ENCODE results near the gene RPUSD3.
"Not testable (repeated sequence)": the region's sequence is repeated elsewhere in the genome, so short reads cannot be mapped to it uniquely, and the experiment has no call there.

RPUSD3 gene

DNA sequence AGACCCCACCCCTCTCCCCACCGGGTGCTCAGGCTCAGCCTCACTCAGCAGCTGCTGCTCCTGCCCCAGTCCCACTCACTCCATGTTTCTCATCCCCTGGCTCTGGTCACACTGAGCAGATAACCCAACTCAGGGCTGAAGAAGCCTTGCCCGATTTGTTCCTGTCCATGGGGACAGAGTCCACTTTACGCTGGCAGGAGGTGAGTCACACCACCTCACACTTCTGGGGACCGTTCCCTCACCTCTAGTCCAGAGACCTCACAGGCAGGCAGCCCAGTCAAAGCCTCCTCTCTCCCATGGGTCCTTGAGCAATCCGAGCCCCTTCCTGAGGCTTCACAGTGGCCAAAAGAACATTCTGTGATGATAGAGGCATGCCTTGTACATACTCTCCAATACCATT lies 34.9 kb upstream of the RPUSD3 start:
- Mint-ChIP-seq H3K4me1 (no peaks in the 10 kb centered on the region), H3K4me3 (no peak overlapping the region), H3K27ac (ENCODE audit: low read depth) (no peak overlapping the region), H3K27me3 (no peaks in the 10 kb centered on the region), H3K9me3 (no peaks in the 10 kb centered on the region), H3K36me3 (ENCODE audit: insufficient read depth) (no peaks in the 10 kb centered on the region)
- no peak for DNase-seq (ENCODE audit: low spot score in 2 of 2)
- ATAC-seq (replicated peaks; ENCODE audit: extremely low read depth, poor library complexity, severe bottlenecking): no peak

DNA sequence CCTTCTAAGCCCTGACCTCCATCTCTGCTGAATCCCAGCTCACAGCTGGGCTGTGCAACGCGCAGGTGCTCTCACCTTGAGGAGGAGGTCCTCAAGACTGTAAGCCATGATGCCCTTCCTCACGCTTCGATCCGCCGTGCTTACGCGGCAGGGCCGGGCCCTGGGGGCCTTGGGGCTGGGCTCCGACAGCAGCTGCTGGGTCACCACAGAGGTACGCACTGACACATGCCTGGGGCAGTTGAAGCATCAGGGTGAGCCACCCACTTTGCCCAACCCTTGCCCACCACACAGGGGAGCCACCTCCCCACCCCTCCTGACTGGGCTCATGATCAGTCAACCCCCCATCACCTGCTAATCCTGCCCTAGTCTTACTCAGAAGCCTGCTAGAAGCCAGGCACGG lies 33.2 kb upstream of the RPUSD3 start:
- no peak overlapping the region for H3K27ac Mint-ChIP-seq (ENCODE audit: low read depth)
- no peaks in the 10 kb centered on the region for H3K9me3 Mint-ChIP-seq
- no peaks in the 10 kb centered on the region for H3K27me3 Mint-ChIP-seq
- ATAC-seq (replicated peaks; ENCODE audit: extremely low read depth, poor library complexity, severe bottlenecking) (no peak), DNase-seq (ENCODE audit: low spot score in 2 of 2) (no peak)
- H3K4me1 Mint-ChIP-seq: no peaks in the 10 kb centered on the region
- no peak overlapping the region for H3K4me3 Mint-ChIP-seq
- no peaks in the 10 kb centered on the region for H3K36me3 Mint-ChIP-seq (ENCODE audit: insufficient read depth)

DNA sequence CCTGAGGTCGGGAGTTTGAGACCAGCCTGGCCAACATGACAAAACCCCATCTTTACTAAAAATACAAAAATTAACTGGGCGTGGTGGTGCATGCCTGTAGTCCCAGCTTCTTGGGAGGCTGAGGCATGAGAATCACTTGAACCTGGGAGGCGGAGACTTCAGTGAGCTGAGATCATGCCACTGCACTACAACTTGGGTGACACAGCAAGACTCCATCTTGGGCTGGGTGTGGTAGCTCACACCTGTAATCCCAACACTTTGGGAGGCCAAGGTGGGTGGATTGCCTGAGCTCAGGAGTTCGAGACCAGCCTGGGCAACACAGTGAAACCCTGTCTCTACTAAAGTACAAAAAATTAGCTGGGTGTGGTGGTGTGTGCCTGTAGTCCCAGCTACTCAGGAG lies 32.4 kb upstream of the RPUSD3 start:
- H3K4me1 Mint-ChIP-seq; H3K4me3 Mint-ChIP-seq; H3K9me3 Mint-ChIP-seq; ATAC-seq (replicated peaks; ENCODE audit: extremely low read depth, poor library complexity, severe bottlenecking); H3K27ac Mint-ChIP-seq (ENCODE audit: low read depth); H3K36me3 Mint-ChIP-seq (ENCODE audit: insufficient read depth); DNase-seq (ENCODE audit: low spot score in 2 of 2); H3K27me3 Mint-ChIP-seq: not testable (repeated sequence)

DNA sequence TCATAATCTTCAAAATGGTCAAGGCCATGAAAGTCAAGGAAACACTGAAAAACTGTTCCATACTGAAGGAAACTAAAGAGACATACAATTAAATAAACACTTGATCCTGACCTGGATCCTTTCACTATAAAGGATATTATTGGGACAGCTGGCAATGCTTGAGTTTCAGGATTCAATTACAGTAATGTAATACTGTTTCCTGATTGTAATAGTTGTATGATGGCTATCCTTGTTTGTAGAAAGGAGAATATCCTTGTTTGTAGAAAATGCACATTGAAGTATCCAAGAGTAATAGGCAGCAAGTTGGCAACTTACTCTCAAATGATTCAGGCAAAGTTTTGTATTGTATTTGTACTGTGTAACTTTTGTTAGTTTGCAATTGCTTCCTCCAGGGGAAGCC lies 31.6 kb upstream of the RPUSD3 start:
- H3K4me3 Mint-ChIP-seq: no peak overlapping the region
- H3K9me3 Mint-ChIP-seq: no peaks in the 10 kb centered on the region
- no peaks in the 10 kb centered on the region for H3K36me3 Mint-ChIP-seq (ENCODE audit: insufficient read depth)
- H3K4me1 Mint-ChIP-seq: no peaks in the 10 kb centered on the region
- DNase-seq (ENCODE audit: low spot score in 2 of 2) (no peak), ATAC-seq (replicated peaks; ENCODE audit: extremely low read depth, poor library complexity, severe bottlenecking) (no peak)
- H3K27me3 Mint-ChIP-seq: no peaks in the 10 kb centered on the region
- H3K27ac Mint-ChIP-seq (ENCODE audit: low read depth): no peak overlapping the region

DNA sequence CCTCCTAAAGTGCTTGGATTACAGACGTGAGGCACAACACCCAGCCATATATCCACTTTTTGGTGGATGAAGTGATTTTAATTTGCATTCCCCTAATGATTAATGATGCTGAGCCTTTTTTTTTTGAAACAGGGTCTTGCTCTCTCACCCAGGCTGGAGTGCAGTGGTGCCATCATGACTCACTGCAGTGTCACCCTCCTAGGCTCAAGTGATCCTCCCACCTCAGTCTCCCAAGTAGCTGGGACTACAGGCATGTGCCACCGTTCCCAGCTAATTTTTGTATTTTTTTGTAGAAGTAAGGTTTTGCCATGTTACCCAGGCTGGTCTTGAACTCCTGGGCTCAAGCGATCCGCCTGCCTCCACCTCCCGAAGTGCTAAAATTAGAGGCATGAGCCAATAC lies 28.3 kb upstream of the RPUSD3 start:
- not testable (repeated sequence) for H3K9me3 Mint-ChIP-seq; H3K36me3 Mint-ChIP-seq (ENCODE audit: insufficient read depth); DNase-seq (ENCODE audit: low spot score in 2 of 2); H3K27ac Mint-ChIP-seq (ENCODE audit: low read depth); H3K4me3 Mint-ChIP-seq; H3K27me3 Mint-ChIP-seq; ATAC-seq (replicated peaks; ENCODE audit: extremely low read depth, poor library complexity, severe bottlenecking); H3K4me1 Mint-ChIP-seq

DNA sequence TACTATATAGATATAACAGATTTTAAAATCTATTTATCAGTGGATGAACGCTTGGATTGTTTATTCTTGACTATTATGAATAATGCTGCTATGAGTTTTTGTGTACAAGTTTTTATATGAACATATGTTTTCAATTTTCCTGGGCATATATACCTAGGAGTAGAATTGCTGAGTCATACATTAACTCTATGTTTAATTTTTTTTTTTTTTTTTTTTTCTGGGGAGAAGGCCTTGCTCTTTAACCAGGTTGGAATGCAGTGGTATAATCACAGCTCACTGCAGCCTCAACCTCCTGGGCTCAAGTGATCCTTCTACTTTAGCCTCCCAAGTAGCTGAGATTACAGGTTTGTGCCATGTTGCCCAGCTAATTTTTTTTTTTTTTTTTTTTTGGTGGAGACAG lies 27.2 kb upstream of the RPUSD3 start:
- H3K36me3 Mint-ChIP-seq (ENCODE audit: insufficient read depth): no peaks in the 10 kb centered on the region
- no peak overlapping the region for H3K4me3 Mint-ChIP-seq
- no peak overlapping the region for H3K27ac Mint-ChIP-seq (ENCODE audit: low read depth)
- no peak for ATAC-seq (replicated peaks; ENCODE audit: extremely low read depth, poor library complexity, severe bottlenecking)
- no peak for DNase-seq (ENCODE audit: low spot score in 2 of 2)
- no peaks in the 10 kb centered on the region for H3K27me3 Mint-ChIP-seq
- no peaks in the 10 kb centered on the region for H3K4me1 Mint-ChIP-seq
- no peaks in the 10 kb centered on the region for H3K9me3 Mint-ChIP-seq

DNA sequence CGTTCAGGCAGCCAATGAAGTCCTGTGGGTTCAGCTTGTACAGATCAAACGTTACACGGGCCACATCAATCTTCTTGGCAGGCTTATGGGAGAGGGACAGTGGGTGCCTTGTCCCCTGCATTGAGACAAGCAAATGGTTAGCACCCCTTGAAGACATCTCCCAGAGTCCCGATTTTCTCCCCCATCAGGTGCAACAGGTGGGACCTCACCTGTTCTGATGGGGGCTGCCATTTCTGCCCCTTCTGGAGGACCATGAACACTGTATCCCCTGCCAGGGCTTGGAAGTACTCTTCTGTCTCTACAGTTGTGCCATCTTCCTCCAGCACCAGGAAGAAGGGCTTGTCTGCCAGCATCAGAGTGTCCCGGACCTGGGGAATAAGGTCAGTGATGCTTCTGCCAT lies 26.1 kb upstream of the RPUSD3 start:
- Mint-ChIP-seq H3K9me3 (no peaks in the 10 kb centered on the region), H3K4me3 (no peak overlapping the region), H3K27me3 (no peaks in the 10 kb centered on the region), H3K36me3 (ENCODE audit: insufficient read depth) (no peaks in the 10 kb centered on the region), H3K27ac (ENCODE audit: low read depth) (no peak overlapping the region), H3K4me1 (no peaks in the 10 kb centered on the region)
- DNase-seq (ENCODE audit: low spot score in 2 of 2) (no peak), ATAC-seq (replicated peaks; ENCODE audit: extremely low read depth, poor library complexity, severe bottlenecking) (no peak)

DNA sequence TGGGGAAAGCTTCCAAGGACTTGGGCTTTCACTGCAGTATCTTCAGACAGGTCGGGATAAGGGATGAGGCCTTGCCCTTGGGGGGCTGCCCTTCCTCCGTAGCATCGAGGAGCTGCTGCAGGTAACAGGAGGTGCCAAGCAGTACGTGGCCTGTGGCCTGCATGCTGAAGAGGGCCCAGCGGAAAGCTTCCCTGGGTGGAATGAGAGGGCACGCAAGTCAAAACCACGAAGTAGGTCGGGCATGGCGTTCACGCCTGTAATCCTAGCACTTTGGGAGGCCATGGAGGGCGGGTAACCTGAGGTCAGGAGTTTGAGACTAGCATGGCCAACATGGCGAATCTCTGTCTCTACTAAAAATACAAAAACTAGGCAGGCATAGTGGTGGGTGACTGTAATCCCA lies 23.3 kb upstream of the RPUSD3 start:
- Mint-ChIP-seq H3K27me3 (peaks cover 4% of the 10 kb centered on the region), H3K27ac (ENCODE audit: low read depth) (no peak overlapping the region), H3K4me3 (no peak overlapping the region), H3K9me3 (no peaks in the 10 kb centered on the region), H3K4me1 (no peaks in the 10 kb centered on the region), H3K36me3 (ENCODE audit: insufficient read depth) (no peaks in the 10 kb centered on the region)
- DNase-seq (ENCODE audit: low spot score in 2 of 2) (no peak), ATAC-seq (replicated peaks; ENCODE audit: extremely low read depth, poor library complexity, severe bottlenecking) (no peak)

DNA sequence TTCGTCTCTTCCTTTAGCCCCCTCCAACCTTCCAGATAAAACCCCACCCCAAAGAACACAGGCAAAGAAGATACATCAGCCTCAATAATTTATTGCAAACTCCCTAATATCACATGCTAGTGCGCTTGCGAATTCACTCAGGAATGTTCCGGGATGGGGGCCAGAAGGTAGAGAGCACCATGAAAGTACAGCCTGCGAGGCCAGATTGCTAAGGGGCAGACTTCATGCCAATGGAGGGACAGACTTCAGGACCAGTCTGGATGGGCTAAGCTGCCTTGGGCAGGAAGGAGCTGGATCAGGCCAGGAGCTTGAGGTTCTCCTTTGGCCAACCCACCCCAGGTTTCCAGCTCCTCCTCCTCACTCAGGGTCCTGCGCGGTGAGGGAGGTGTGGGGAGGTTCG lies 22.8 kb upstream of the RPUSD3 start:
- Mint-ChIP-seq H3K9me3 (no peaks in the 10 kb centered on the region), H3K36me3 (ENCODE audit: insufficient read depth) (no peaks in the 10 kb centered on the region), H3K27me3 (peaks cover 9% of the 10 kb centered on the region), H3K27ac (ENCODE audit: low read depth) (no peak overlapping the region), H3K4me1 (no peaks in the 10 kb centered on the region), H3K4me3 (no peak overlapping the region)
- ATAC-seq (replicated peaks; ENCODE audit: extremely low read depth, poor library complexity, severe bottlenecking) (no peak), DNase-seq (ENCODE audit: low spot score in 2 of 2) (no peak)

DNA sequence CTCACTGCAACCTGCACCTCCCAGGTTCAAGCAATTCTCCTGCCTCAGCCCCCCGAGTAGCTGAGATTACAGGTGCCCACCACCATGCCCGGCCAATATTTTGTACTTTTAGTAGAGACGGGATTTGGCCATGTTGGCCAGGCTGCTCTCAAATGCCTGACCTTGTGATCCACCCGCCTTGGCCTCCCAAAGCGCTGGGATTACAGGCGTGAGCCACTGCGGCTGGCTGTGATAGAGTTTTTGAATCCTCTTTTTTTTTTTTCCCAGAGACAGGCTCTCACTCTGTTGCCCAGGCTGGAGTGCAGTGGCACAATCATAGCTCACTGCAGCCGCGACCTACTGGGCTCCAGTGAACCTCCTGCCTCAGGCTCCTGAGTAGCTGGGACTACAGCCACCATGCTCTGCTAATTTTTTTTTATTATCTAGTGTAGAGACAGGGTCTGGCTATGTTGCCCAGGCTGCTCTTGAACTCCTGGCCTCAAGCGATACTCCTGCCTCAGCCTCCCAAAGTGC lies 21.4 kb upstream of the RPUSD3 start:
- not testable (repeated sequence) for H3K4me3 Mint-ChIP-seq; ATAC-seq (replicated peaks; ENCODE audit: extremely low read depth, poor library complexity, severe bottlenecking); H3K27ac Mint-ChIP-seq (ENCODE audit: low read depth); DNase-seq (ENCODE audit: low spot score in 2 of 2); H3K9me3 Mint-ChIP-seq; H3K4me1 Mint-ChIP-seq; H3K36me3 Mint-ChIP-seq (ENCODE audit: insufficient read depth)
- H3K27me3 Mint-ChIP-seq: peaks cover 10% of the 10 kb centered on the region

DNA sequence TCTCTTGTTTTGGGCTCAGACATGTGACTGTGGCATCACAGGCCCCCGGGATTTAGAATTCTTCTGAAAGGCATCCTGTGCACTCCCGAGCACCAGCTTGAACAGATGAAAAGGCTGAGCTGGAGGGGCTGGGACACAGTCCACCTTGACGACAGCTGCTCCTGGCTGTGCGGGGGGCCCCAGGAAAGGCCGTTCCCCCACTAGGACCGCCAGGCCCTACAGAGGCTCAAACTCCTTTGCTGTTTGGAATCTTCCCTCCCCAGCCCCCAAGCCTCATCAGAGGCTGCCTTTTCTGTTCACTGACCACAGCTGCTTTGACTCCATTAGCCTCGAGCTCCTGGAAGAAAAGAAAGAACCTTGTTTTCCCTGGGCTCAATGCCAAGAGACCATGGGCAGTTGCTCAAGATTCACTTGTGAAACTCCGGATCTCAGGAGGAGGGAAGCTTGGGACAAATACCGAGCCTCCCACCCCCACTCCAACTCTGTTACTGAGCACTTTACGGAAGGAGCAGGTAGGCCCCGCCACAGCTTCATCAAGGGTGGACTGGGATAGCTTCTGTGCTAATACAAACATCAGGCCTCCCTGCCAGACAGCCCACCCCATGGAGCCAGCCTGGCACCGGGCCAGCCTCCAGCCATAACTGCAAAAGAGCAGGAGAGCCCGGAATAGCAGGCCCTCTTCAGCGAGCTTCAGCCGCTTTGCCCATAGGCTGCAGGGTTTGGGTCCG lies 20.6 kb upstream of the RPUSD3 start:
- no peak for ATAC-seq (replicated peaks; ENCODE audit: extremely low read depth, poor library complexity, severe bottlenecking)
- Mint-ChIP-seq H3K27me3 (peaks cover 10% of the 10 kb centered on the region), H3K4me3 (no peak overlapping the region)

DNA sequence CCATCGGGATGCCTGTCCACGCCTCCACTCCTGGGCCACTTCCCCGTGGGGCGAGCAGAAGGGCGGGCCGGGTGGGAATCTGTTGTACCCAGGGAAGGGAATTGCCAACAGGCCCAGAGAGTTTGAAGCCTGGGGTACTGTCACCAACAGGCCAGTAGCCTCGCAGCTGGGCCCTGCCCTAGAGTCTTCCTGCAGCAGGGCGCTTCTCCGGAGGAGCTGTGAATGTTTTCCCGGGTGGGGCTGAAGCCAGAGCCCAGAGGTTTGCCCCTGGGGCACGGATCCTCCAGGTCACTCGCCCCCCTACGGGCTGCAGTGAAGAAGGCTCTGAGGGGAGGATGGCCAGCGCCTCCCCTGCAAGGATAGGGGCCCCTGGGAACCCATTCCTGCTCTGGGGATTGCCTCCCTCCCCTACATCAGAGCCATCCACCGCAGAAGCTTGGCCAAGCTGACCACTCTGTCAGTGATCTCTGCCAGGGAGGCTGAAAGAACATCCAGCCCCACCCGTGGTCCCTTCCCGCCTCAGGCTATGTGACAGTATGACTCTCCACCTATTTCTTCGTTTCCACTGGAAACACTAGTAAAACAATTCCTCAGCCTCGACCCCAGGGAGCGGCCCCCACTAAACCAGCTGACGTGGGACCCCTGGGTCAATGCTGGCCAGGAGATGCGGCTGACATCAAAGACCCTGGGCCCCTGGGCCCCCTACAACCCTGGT lies 19.4 kb upstream of the RPUSD3 start:
- Mint-ChIP-seq H3K4me1 (no peaks in the 10 kb centered on the region), H3K4me3 (no peak overlapping the region), H3K9me3 (no peaks in the 10 kb centered on the region), H3K27me3 (peaks cover 10% of the 10 kb centered on the region), H3K36me3 (ENCODE audit: insufficient read depth) (no peaks in the 10 kb centered on the region), H3K27ac (ENCODE audit: low read depth) (no peak overlapping the region)
- no peak for ATAC-seq (replicated peaks; ENCODE audit: extremely low read depth, poor library complexity, severe bottlenecking)
- DNase-seq (ENCODE audit: low spot score in 2 of 2): no peak

More for the DNA sequence above, 20.6 kb upstream of the RPUSD3 start:
- Mint-ChIP-seq H3K4me1 (no peaks in the 10 kb centered on the region), H3K9me3 (no peaks in the 10 kb centered on the region), H3K27ac (ENCODE audit: low read depth) (no peak overlapping the region), H3K36me3 (ENCODE audit: insufficient read depth) (no peaks in the 10 kb centered on the region)
- DNase-seq (ENCODE audit: low spot score in 2 of 2): no peak

DNA sequence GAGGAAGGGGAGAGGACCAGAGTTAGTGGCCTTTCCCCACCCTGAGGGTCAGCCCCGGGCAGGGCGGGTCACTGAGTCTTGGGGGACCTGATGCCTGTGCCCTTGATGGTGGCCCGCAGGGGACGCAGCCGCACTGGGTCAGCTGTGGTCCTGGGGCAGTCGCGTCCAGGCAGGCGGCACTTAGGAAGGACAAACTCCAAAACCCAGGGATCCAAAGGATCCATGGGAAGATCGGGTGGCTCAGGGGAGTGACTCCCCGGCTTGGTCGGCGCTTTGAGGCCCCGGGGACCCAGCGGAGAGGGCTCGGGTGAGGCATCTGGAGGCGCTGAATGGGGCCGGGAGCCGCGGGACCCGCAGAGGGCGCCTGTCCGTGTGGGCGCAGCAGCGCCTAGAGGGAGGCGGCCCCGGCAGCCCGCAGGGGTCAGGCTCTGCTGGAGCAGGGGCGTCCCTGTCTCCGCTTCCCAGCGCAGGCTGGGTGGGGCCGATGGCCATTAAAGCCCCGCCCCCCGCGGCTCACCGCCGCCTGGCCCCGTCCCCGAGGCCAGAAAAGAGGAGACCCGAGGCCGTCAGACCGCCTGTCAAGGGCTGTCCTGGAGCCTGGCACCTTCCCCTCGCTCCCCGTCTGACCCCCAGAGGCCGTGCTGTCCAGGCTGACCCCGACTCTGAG lies 18.7 kb upstream of the RPUSD3 start:
- Mint-ChIP-seq H3K27me3 (peaks cover 10% of the 10 kb centered on the region), H3K4me3 (peak overlapping the region; percentile 49)

More for the DNA sequence above, 18.7 kb upstream of the RPUSD3 start:
- Mint-ChIP-seq H3K9me3 (no peaks in the 10 kb centered on the region), H3K27ac (ENCODE audit: low read depth) (no peak overlapping the region), H3K36me3 (ENCODE audit: insufficient read depth) (no peaks in the 10 kb centered on the region), H3K4me1 (no peaks in the 10 kb centered on the region)
- ATAC-seq (replicated peaks; ENCODE audit: extremely low read depth, poor library complexity, severe bottlenecking) (no peak), DNase-seq (ENCODE audit: low spot score in 2 of 2) (no peak)
